NCI-H2196 (cell line): Measurements from ENCODE around the gene MCU.
A peak's percentile ranks its signal among the peaks of the same experiment; 100 is the strongest.
"Not testable (repeated sequence)": the region's sequence is repeated elsewhere in the genome, so short reads cannot be mapped to it uniquely, and the experiment has no call there.

Source experiments
- DNase-seq: peaks from one replicate; lab custom pipeline; 2025; ENCODE audit not compliant: unreplicated experiment; lab: John Stamatoyannopoulos, UW

The MCU gene

DNA sequence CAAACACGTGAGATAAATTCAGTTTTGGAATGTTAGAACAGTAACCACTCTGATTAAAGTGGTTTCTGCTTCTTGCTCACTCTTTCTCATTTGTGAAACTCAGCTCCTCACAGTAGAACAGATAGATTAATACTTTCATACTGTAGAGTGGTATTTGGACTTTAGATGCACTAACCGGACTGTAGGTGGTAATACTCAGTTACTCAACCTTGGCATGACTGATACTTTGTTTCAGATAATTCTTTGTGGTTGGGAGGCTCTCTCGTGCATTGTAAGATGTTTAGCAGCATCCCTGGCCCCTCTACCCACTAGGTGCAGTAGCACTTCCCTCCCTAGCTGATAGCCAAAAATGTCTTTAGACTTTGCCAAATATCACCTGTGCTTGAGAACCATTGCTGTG, 37.6 kb downstream of the MCU start:
- no peak for DNase-seq

DNA sequence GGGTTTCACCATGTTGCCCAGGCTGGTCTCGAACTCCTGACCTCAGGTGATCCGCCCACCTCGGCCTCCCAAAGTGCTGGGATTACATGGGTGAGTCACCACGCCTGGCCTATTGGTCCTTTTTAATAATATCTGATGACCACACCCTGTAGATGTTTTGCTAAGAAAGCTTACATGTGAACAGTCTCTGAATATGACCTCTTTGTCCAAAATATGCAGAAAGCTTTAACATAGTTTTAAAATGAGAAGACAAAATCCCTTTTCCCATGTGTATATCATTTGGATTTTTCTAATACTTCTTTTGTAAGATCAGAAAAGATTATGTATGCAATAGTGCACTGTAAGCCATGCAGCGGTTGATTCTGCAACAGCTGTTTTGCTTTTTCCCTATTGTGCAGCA, 38.5 kb downstream of the MCU start:
- DNase-seq = no peak

DNA sequence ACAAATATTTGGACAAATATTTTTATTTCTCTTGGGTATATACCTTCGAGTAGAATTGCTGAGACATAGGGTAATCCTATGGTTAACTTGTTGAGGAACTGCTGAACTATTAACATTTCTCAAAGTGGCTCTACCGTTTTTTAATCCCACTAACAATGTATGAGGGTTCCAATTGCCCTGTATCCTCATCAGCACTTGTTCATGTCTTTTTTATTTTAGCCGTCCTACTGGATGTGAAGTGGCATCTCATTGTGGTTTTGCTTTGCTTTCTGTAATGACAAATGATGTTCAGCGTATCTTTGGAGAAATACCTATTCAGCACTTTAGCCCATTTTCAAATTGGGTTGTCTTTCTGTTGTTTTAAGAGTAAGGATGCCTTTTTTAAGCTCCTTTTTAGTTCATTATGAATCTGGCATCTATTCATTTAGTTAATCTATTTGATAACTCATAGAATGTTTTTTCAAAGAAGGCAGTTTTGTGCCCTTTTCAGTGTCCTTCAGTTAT, 40.0 kb downstream of the MCU start:
- DNase-seq = no peak

DNA sequence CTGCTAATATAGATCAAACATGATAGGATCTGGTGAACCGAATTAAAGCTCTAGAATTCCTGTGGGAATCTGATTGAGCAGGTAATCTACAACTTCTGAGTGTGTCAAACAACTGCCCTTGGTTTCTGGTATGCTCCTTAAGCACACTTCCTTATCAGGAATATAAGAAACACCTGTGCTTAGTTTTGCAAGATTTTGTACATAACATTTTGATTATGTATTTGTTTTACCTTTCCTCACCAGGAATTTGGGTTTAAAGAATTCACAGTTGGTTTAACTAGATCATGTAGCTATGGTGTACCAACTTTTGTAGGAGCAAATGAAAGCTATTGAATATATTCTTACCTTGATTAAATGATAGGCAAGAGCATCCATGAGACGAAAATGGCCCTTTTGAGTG, 40.6 kb downstream of the MCU start:
- DNase-seq = no peak

DNA sequence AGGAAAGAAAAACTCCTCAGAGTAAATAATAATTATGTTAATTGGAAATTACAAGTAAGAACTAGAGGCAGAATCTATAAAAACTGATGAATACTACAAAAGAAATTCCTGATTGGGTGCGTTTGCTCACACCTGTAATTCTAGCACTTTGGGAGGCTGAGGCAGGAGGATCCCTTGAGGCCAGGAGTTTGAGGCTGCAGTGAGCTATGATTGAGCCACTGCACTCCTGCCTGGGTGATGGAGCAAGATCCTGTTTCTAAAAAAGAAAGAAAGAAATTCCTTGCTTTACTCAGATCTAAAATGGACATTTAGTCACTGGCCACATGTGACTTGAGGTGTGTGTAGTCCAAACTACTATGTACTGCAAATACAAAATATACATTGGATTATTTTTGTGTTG, 42.0 kb downstream of the MCU start:
- no peak for DNase-seq

DNA sequence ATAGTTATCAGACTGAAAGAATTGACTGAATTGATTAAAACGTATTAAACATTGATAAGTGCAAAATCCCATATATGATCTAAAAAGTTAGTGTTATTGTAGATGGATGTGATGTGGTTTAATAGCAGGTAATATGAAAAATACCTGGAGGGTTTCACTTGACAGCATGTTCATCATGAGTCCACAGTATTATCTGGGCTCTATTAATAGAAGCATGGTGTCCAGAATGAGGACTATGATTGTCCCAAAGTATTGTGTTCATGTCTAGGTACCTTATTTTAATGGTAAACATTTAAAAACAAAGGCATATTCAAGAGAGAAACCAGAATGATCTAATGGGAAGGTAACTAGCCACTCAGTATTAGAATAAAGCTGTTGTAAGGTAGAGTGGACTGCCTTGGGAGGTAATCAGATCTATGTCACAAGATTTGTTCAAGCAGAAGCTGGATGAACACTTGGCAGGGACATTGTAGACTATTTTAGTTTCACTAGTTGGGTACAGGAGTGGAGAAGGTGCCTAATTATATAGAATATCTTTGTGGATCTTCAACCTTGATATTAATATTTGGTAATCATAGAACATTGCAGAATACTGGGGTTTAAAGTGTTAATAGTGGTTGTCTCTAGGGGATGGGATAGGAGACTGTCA, 43.5 kb downstream of the MCU start:
- DNase-seq = no peak

DNA sequence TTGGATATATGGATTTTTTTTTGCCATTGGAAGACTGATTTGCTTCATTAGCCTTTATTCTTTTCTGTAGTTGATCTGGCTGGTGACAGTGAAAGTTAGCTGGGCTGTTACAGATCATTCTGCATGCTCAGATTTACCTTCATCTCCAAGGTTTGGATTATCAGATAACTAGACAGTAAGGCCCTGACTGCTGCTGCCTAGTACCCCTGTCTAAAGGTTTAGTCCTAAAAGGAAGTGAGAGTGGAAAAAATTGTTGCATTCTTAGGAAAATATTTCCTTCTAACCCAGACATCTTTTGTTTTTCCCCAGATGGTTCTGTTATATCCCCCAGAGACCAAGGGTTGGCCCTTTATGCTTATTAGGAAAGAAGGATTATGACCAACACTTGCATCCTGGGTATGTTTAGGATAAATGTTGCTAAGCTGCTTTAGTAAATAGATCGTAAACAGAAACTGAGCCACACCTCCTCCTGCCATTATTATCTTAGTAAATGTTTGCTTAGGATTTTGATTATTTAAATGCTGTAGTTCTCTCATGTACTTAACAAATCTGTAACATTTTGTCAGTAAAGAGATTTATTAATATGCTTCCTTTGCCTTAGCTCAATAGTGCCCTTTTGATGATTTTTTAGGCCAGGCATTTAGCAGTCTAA, 44.4 kb downstream of the MCU start:
- peak; percentile 9 for DNase-seq

DNA sequence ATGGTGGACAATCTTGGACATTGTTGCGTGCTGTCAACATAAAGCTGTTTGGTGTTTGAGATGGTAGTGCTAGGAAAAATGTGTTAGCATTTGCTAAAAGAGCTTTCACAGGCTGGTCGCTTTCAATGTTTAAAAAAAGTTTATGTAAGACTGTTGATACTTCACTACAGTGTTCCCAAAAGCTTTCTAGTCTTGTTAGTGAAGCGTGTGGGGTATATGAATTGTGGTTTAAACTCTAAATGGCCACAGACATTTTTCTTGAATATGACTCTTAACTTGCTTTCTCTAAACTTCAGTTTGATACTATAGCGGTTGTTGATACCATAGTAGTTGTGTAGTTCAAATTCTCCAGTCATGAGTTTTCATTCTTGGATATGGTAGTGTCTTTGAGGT, 44.9 kb downstream of the MCU start:
- DNase-seq = no peak

DNA sequence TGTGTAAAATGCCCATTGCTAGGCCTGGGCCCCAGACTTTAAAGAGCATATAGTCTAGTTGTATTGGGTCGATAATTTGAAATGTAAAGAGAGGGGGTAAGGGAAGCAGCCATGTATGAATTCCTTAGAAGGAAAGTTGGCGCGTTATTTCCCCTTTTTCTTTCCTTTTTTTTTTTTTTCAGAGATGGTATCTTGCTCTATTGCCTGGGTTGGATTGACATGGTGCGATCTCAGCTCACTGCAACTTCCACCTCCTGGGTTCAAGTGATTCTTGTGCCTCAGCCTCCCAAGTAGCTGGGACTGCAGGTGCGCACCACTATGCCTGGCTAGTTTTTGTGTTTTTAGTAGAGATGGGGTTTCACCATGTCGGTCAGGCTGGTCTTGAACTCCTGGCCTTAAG, 45.4 kb downstream of the MCU start:
- not testable (repeated sequence) for DNase-seq

DNA sequence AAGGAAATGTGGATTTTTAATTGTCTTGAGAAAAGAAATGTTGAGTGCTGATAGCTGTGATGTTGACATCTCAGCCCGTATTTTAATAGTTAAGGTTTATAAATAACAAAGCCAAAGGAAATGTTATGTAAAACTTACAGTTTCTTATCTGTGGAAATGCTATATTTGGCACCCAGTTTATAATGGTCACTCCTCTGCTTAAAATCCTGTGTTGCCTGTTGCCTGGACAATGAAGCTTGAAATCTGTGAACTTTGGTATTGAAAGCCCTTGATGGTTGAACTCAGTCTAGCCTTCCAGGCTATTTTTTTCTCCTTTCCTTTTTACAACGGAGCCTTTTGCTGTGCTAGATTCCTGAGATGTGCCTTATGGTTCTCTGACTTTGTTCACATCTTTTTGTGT, 46.5 kb downstream of the MCU start:
- no peak for DNase-seq

DNA sequence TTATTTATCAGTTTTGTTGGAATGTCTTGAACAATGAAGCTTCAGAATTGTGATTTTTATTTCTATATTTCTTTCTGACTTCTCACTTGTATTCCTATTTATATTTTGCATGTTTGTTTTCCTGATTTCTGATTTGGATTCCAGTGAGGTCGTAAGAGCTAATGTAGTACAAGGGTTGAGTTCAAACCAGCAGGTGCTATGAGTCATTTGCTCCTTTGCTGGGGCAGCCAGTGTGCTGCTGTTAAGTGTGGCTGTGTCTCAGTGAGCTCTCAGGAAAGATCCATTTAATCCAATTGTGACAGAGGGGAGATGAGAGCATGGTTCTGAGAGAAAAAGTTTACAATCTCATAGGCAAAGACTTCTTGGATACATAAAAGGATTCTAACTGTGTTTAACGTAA, 48.6 kb downstream of the MCU start:
- peak; percentile 29 for DNase-seq

DNA sequence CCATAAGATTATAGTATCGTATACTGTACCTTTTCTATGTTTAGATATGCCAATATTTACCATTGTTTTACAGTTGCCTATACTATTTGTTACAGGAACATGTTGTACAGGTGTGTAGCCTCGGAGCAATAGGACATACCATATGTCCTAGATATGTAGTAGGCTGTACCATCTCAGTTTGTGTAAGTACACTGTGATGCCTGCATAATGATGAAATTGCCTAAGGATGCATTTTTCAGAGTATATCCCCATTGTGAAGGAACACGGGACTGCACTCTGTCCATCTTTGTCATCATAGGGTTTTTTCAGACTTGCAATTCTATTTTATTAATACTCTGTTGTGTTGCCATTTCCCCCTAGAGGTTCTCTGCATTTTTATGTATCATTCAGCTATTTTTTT, 50.1 kb downstream of the MCU start:
- DNase-seq = no peak

DNA sequence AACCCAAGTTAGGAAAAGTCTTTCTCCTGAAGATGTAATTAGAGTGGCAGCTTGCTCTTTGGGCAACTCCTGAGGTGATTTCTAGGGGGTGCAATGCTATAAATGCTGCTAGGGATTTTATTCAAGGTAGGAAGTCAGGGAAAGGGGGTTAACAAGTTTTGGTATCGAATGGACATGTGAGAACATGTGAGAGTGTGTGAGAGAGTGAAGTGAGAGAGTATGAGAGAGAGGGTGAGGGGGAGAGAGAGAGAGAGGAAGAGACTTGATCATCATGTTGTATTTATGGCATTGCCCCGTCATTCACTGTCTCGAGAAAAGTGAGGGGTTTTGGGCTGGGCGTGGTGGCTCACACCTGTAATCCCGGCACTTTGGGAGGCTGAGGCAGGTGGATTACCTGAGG, 50.9 kb downstream of the MCU start:
- no peak for DNase-seq

DNA sequence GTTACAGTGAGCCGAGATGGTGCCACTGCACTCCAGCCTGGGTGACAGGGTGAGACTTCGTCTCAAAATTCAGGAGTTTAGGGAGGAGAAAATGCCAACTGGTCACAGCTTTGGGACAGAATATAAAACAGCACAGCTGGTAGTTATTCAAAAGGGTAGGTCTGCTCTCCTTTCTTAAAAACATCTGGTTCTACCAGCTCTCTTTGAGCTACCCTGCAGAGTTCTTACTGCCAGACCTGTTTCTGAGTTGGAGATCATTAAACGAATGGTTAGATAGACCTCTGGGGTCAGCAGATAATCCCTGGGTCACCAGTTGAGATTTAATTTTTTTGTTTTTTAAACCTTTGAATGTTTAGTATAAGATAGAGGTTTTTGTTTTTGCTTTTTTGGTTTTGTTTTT, 52.6 kb downstream of the MCU start:
- no peak for DNase-seq

DNA sequence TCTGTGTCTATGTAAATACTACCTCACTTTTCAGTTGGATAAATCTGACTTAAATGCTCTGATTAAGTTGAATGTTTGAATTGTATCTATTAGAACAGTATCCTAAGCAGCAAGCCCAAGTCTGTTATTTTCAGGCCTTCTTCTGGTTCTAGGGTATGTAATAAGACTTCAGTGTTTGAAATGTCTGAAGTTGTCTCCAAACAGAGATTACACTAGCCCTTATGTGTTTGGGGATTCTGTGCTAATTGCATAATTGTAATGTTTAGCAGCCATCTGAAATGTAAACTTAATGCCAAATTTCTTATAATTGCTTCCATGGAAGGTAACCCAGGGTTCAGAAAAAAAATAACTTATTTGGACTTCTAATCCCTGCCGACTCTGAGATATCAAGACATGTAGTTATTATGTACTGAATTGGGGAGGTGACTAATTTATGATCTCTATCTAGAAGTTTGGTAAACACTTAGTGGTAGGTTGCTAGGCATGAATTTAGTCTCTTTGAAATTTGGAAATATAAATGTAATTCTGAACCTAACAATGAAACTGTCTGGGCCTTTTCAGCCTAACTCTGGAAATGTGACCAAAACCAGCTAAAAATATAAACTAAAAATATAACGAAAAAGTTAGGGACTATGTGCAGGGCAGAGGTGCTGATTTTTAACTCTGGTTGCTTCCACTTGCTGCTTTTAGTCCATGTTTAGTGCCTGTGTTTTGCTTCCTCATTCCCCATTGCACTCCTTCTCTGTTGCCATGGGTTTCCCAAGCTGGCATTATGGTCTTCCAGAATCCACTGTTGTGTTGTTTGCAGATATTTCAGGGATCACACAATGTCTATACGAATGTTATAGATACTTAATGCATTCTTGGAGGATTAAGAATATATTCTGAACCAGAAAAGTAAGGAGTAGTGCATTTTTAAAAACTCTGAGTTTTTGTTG, 54.8 kb downstream of the MCU start:
- DNase-seq = no peak

DNA sequence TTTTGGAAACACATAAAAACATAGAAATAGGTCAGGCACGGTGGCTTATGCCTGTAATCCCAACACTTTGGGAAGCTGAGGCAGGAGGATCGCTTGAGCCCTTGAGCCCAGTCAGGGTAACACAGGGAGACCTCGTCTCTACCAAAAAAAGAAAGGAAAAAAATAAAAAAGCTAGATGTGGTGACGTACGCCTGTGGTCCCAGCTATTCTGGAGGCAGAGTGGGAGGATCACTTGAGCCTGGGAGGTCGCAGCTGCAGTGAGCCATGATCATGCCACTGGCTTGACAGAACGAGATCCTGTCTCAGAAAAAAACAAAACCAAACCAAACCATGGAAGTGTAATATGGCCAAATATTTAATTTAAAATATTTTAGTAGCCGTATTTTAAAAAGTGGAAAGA, 55.6 kb downstream of the MCU start:
- DNase-seq = no peak

DNA sequence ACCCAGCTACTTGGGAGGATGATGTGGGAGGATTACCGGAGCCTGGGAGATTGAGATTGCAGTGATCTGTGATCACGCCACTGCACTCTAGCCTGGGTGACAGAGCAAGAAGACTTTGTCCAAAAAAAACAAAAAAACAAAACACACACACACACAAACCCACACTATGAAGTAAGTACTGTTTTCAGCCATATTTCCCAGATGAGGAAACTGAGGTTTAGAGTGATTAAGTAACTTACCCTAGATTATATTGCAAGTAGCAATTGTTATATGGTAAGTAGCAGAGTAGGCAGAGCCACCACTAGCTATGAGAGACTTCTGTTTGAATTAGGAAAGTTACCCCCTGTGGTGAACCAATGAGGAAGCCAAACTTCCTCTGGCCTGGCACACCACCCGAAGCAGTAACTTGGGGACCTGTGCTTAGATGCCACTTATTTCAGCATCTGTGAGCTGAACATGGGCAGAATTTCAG, 61.9 kb downstream of the MCU start:
- DNase-seq = no peak

DNA sequence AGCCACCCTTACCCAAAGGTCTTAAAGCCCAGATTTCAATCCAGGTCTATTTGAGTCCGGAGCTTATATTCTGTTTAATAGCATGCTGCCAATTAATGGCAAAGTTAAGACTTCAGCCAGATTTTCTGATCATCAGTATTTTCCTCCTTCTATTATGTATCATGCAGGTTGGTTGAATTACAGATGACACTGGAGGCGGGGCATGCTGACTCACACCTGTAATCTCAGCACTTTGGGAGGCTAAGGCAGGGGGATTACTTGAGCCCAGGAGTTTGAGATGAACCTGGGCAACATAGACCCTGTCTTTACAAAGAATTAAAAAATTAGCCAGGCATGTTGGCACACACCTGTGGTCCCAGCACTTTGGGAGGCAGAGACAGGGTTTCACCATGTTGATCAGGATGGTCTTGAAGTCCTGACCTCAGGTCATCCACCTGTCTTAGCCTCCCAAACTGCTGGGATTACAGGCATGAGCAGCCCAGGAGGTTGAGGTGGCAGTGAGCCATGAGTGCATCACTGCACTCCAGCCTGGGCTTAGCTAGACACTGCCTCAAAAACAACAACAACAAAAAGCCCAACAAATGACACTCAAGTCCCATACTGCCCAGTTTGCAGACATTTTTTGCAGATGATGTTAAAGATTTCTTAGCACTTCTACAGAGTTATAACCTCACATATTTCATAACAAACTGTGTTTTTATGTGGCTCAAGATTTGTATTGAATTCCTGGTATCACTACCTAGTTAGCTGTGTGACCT, 62.5 kb downstream of the MCU start:
- no peak for DNase-seq

DNA sequence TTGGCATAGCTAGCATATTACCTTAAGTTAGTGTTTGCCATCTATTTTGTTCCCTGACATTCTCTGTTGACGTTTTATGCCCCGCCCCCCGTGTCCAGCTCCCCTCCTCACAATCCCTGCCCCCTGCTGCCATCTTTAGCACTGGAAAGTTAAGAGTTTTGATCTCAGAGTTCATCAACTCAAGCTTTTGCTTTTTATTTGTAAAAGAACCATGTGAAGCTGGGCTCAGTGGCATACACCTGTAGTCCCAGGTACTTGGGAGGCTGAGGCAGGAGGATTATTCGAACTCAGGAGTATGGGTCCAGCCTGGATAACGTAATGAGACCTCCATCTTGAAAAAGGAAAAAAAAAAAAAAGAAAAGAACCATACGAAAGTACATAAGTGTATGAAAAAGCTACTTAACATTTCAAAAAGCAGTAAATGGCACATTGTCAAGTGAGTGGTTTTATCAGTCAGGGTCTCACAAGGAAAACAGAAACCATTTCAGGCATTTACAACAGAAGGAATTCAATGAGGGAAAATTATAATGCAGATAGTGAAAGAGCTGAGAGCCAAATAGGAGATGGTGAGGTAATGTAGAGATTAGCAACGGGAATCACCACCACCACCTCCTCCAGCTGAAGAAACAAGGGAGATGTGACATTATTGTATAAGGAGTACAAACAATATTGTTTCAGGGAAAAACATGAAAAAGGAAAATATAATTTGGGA, 64.9 kb downstream of the MCU start:
- DNase-seq = no peak

DNA sequence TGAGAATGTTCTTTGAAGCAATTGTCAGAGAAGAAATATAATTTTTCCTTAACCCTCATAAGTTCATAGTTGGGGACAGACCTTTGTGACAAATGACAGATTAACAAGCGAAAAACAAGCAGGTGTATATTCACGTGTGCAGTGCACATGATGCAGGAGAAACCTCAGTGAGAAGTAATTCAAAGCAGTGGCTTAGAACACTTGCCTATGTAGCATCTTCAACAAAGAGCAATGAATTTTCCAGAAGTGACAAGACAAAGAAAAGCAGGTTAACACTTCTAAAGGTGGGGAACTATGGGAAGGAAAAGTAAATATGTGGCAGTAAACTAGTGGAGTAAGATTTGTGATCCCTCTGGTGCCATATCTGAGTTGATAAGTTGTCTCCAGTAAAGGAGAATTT, 65.8 kb downstream of the MCU start:
- DNase-seq = no peak
